Measurements from ENCODE around the gene PXYLP1.

The PXYLP1 gene

DNA sequence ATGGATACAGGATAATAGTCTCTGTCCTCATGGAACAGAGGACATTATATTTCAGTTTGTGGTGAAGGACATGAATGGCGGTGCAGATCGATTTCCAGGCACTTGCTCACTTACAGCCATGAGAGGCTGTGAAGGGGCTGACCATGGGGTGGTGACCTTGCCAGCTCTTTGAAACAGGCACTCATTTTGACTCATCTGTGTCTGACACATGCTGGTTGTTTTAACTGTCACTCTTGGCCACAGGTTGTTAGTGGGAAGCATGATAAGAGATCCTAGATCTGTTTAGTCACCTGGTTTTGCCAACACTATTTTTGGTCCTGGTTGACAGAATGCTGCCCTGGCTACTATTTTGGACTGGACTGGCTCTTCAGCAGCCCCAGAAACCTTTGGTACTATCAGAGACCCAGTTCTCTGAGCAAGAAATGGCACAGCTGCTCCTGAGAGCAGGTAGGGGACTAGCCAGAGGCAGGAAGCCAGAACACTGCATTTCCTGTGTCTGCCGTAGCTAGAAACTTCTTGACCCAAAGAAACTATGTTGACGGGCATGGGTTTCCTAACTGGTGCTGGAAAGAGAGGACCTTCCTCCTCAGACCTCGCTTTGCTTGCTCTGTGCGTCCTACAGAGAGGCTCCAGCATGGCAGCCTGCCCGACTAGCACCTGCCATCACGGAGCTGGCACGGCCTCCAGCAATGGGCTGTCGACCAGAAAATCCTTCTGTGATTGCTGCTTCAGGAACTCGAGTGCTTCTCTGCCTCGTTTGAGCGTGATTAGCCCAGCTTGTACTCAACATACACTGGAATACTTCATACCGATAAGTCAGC is 6.3 kb downstream of the PXYLP1 start:
- peak overlapping the region; percentile 45 for H3K27ac Mint-ChIP-seq
- H3K36me3 Mint-ChIP-seq (ENCODE audit: low read depth), result peaks cover 6% of the 10 kb centered on the region
- H3K27me3 Mint-ChIP-seq, result no peaks in the 10 kb centered on the region
- H3K9me3 Mint-ChIP-seq, result no peaks in the 10 kb centered on the region
- peaks cover 74% of the 10 kb centered on the region for H3K4me1 Mint-ChIP-seq (ENCODE audit: low read depth)
- no peak overlapping the region for H3K4me3 Mint-ChIP-seq

DNA sequence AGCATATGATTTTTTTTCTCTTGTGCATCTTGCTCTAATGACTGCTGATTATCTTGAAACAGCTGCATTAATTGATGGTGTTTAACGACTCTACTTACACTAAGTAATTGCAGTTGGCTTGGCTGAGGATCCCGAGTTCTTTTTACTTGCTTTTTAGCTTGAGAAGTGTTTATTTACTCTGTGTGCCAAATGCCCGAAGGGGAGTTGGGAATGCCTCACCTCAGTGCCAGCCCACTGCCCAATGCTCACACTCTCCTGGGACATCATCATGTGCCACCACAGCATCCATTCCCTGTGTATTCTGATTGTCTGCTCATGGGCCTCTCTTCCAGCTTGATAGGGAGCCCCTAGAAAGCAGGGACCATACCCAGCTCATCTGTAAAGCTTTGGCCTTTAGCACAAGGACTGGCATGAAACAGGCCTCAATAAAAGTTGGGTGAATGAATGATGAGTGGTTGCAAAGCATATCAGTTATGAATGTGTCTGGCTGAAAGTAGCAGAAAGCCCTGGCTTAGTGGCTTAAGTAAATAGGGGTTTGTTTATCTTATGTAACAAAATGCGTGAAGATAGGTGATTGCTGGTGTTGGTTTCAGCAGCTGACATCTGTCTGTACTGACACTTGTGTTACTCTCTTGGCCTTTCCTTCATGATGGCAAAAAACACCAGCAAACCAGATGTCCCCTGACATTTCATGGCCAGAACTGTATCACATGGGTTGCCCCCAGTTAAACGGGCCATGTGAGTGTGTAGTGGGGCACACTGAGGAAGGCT is 8.1 kb downstream of the PXYLP1 start:
- Mint-ChIP-seq H3K4me3 (no peak overlapping the region), H3K27ac (no peak overlapping the region), H3K27me3 (no peaks in the 10 kb centered on the region), H3K36me3 (ENCODE audit: low read depth) (peaks cover 7% of the 10 kb centered on the region), H3K4me1 (ENCODE audit: low read depth) (peaks cover 66% of the 10 kb centered on the region), H3K9me3 (no peaks in the 10 kb centered on the region)

DNA sequence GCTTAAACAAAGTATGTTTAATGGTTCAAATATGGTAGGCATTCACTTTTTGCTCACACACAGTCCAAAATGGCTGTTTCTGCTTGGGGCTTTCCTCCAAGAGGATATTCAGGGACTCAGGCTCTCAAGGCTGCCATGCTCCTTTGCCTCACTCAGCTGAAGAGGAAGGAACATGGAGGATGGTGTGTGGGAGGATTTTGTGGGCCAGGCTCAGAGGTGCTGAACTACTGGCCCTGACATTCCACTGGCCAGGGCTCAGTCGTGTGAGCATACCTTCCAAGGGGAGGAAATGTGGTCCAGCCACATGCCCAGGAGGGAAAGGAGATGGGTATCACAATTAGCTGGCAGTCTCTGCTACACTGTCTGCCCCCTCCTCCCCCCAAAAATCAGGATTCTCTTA is 8.7 kb downstream of the PXYLP1 start:
- no peak overlapping the region for H3K27ac Mint-ChIP-seq

DNA sequence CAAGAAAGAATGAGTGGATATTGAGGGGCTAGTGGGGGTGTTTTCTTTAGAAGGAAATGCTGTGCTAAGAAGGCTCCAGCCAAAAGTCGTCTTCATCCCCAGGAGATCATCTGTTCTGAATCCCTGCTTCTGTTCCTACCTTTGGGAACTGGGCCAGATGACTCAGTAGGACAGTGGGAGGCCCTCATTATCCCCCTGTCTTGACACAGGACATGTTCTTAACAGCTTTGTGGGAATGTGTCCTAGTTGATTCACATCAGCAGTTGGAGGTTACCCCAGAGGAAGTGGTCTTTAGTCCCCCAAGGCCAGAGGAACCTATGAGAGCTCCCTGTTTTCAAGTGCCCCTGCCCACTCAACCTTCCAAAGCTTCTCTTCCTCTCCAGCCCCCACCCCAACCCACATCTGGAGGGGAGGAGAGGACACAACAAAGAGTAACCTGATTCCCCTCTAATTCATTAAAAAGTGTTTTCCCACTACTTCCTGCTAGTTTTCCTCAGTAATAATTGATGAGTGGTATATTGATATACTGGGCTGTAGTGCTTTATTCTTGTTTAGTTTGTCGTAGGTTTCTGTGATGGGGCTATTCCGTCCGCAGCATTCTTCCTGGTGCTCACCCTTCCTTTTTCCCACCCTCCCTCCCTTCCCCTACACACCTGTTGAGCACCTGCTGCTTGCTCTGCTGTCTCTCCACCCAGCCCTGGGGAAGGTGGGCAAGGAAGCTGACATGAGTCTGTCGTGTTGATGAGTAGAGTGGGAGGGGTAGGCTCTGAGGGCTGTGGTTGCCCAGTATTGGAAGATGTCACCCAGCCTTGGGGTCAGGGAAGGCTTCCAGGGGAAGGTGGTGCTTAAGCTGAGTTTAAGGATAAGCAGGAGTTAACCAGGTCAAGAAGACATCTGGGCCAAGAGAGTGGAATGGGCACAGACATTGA is 9.3 kb downstream of the PXYLP1 start:
- Mint-ChIP-seq H3K9me3 (no peaks in the 10 kb centered on the region), H3K4me1 (ENCODE audit: low read depth) (peaks cover 60% of the 10 kb centered on the region), H3K36me3 (ENCODE audit: low read depth) (peaks cover 7% of the 10 kb centered on the region)

More for the DNA sequence above, 8.7 kb downstream of the PXYLP1 start:
- no peak overlapping the region for H3K4me3 Mint-ChIP-seq
- peaks cover 64% of the 10 kb centered on the region for H3K4me1 Mint-ChIP-seq (ENCODE audit: low read depth)
- no peaks in the 10 kb centered on the region for H3K27me3 Mint-ChIP-seq
- H3K9me3 Mint-ChIP-seq, result no peaks in the 10 kb centered on the region
- peaks cover 7% of the 10 kb centered on the region for H3K36me3 Mint-ChIP-seq (ENCODE audit: low read depth)

DNA sequence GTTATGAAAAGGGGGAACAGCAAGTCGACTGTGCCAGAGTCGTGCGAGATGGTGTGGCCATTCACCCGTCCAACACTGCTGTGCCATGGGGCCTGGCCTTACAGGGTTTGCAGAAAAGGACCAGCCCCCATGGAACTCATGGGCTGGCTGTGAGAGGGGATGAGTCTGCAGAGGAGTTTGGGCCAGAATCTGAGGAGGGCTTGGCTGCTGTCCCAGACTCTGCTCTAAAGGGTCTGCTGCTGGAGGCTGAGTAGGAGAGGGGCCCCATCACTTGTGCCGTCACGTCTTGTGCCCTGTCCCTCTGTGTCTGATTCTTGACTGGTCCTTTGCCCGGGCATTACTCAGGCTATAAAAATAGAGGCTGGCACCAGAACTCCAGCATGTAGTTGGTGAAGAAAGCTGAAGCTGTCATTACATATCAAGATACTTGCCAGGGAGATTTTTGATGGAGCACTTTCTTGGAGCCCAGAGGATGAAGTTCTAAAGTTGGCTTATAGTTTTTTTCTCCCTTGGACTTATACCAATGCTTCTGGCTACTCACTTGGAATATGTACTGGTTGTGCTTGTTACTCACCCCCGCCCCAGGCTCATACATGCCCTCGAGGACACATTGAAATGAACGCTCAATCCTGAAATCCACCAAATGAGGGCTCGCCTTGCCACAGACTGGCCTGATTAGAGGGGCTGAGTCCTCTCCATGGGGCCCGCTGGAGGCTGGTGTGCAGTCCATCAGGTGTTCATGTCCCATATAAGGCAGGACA is 10.2 kb downstream of the PXYLP1 start:
- Mint-ChIP-seq H3K9me3 (no peaks in the 10 kb centered on the region), H3K4me1 (ENCODE audit: low read depth) (peaks cover 52% of the 10 kb centered on the region), H3K36me3 (ENCODE audit: low read depth) (peaks cover 4% of the 10 kb centered on the region), H3K27me3 (no peaks in the 10 kb centered on the region), H3K4me3 (no peak overlapping the region), H3K27ac (no peak overlapping the region)

More for the DNA sequence above, 9.3 kb downstream of the PXYLP1 start:
- H3K27ac Mint-ChIP-seq, result no peak overlapping the region
- no peaks in the 10 kb centered on the region for H3K27me3 Mint-ChIP-seq
- H3K4me3 Mint-ChIP-seq, result no peak overlapping the region

DNA sequence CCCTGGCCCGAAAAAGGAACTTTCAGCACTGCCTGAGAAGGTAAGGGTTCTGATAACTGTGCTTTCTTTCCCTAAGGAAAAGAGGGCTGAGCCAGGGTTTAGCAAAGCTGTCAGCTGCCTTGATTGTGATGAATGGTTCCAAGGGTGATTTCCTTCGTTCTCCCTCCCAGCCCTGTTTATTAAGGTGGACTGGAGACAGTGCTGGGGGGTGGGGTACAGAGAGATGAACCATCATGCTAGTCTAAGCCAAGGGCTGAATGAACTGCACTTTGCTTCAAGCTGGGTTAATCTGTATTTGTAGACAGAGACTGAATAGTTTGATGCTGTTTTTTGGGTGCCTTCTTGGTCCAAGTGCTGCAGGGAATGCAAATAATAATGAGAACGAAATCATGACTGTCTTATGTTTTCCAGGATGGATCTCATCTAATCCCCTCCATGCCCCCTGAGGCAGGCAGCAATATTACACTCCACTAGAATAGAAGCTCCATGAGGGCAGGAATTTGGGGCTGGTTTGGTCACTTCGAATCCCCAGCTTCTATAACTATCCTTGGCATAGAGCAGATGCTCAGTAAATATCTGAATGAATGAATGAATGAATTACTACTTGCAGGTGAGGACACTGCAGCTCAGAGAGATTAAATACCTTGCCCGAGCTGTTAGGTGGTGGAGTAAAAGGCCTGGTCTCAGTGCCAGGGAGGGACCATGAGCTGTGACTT is 10.9 kb downstream of the PXYLP1 start:
- H3K36me3 Mint-ChIP-seq (ENCODE audit: low read depth), result peaks cover 4% of the 10 kb centered on the region
- H3K27ac Mint-ChIP-seq, result peak overlapping the region; percentile 61
- peak overlapping the region; percentile 45 for H3K4me3 Mint-ChIP-seq
- H3K27me3 Mint-ChIP-seq, result no peaks in the 10 kb centered on the region
- H3K9me3 Mint-ChIP-seq, result no peaks in the 10 kb centered on the region
- peaks cover 49% of the 10 kb centered on the region for H3K4me1 Mint-ChIP-seq (ENCODE audit: low read depth)

DNA sequence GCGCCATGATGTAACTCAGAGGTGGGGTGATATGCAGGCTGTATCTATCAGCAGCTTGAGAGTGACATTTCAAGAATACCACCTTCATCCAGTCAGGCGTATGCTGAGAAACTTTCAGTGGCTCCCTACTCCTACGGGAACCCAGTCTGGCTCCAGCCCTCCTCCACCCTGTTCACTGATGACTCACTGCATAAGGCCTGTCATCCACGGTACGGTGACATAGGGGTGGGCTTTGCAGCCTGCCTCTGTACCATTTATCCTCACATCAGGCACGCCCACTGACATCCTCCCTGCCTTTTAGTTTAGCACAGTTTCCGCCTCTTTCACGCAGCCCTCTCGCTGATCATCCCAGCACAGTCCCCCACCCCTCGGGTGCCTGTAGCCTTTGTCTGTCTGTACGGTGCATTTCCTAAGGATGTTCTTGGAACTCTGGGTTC is 11.7 kb downstream of the PXYLP1 start:
- Mint-ChIP-seq H3K36me3 (ENCODE audit: low read depth) (peaks cover 4% of the 10 kb centered on the region), H3K27ac (peak overlapping the region; percentile 61), H3K9me3 (no peaks in the 10 kb centered on the region), H3K27me3 (no peaks in the 10 kb centered on the region), H3K4me3 (peak overlapping the region; percentile 45), H3K4me1 (ENCODE audit: low read depth) (peaks cover 41% of the 10 kb centered on the region)

DNA sequence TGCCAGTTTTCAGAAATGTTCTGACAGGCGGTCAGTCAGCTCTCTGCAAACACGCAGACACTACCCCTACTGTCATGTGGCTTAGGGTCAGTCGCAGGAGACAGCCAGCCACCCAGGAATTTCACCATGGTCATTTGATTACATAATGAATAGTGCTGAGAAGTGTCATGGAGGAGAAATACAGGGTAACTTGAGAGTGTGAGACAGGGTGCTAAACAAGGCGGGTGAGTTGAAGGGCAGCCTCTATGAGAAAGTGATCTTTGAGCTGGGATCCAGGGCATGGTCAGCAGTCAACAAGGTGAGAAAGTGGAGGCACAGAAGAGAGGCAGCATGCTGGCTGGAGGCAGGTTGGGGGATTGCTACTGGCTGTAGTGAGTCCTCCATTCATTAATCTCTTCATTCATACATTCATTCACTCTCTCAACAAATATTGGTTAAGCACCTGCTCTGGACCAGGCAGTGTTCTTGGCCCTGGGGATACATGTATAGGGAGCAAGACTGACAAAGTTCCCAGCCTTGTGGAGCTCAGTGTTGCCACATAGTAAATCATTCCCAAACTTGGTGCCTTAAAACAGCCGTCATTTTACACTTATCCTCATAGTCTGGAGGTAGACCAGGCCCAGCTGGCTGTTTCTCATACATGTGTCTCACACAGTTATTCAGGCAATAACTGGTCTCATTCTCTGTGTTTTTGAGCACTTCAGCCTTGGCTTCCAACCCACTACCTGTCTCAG is 14.8 kb downstream of the PXYLP1 start:
- no peaks in the 10 kb centered on the region for H3K9me3 Mint-ChIP-seq
- H3K27ac Mint-ChIP-seq, result no peak overlapping the region
- H3K4me1 Mint-ChIP-seq (ENCODE audit: low read depth), result peaks cover 14% of the 10 kb centered on the region
- H3K27me3 Mint-ChIP-seq, result no peaks in the 10 kb centered on the region
- no peak overlapping the region for H3K4me3 Mint-ChIP-seq
- H3K36me3 Mint-ChIP-seq (ENCODE audit: low read depth), result peaks cover 4% of the 10 kb centered on the region

DNA sequence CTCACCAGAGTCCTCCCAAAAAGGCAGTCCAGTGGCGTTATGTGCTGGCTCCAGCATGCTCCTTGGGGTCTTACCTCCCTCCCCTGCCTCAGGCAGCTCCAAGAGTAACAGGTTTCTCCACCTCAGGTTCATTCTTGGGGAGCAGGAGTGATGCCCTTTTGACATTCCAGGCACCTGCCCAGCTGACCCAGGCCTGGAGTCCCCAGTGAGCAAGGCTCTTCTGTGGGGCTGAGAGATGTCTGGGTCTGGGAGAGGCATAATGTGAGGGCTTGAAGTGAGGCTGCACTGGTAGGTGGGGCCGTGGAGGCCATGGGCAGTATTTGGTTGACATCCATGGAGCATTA is 15.3 kb downstream of the PXYLP1 start:
- peaks cover 14% of the 10 kb centered on the region for H3K4me1 Mint-ChIP-seq (ENCODE audit: low read depth)
- H3K9me3 Mint-ChIP-seq, result no peaks in the 10 kb centered on the region
- H3K27ac Mint-ChIP-seq, result no peak overlapping the region
- peaks cover 4% of the 10 kb centered on the region for H3K36me3 Mint-ChIP-seq (ENCODE audit: low read depth)
- no peaks in the 10 kb centered on the region for H3K27me3 Mint-ChIP-seq
- no peak overlapping the region for H3K4me3 Mint-ChIP-seq

DNA sequence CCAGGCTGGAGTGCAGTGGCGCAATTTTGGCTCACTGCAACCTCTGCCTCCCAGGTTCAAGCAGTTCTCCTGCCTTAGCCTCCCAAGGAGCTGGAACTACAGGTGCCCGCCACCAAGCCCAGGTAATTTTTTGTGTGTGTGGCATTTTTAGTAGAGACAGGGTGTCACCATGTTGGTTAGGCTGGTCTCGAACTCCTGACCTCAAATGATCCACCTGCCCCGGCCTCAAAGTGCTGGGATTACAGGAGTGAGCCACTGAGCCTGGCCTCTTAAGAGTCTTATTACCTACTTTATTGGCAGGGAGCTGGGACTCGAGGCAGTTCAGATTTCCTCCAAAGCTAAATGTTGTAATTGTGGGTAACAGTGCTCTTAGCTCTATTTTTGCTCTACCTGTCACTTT is 16.4 kb downstream of the PXYLP1 start:
- Mint-ChIP-seq H3K4me3 (no peak overlapping the region), H3K36me3 (ENCODE audit: low read depth) (peaks cover under 1% of the 10 kb centered on the region), H3K27ac (no peak overlapping the region), H3K9me3 (no peaks in the 10 kb centered on the region), H3K27me3 (no peaks in the 10 kb centered on the region), H3K4me1 (ENCODE audit: low read depth) (peaks cover 6% of the 10 kb centered on the region)

DNA sequence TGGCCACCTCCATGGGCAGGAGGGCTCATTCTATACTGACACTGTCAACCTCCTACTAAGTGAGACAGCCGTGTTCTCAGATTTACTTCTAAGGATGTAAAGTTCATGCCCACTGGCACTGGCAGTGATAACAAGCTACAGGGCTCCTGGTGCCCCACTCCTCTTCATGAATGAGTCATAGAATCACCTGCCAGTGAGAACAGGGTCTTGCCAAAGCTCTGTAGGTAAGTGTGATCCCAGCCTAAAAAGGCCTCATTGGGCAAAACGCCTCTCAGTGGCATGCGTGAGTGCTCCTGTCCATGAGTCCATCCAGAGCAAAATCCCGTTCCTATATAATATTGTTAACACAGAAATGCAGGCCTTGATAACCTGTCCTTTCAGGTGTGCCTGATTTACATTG is 17.4 kb downstream of the PXYLP1 start:
- no peaks in the 10 kb centered on the region for H3K27me3 Mint-ChIP-seq
- H3K36me3 Mint-ChIP-seq (ENCODE audit: low read depth), result no peaks in the 10 kb centered on the region
- H3K9me3 Mint-ChIP-seq, result no peaks in the 10 kb centered on the region
- no peak overlapping the region for H3K4me3 Mint-ChIP-seq
- no peak overlapping the region for H3K27ac Mint-ChIP-seq
- no peaks in the 10 kb centered on the region for H3K4me1 Mint-ChIP-seq (ENCODE audit: low read depth)

DNA sequence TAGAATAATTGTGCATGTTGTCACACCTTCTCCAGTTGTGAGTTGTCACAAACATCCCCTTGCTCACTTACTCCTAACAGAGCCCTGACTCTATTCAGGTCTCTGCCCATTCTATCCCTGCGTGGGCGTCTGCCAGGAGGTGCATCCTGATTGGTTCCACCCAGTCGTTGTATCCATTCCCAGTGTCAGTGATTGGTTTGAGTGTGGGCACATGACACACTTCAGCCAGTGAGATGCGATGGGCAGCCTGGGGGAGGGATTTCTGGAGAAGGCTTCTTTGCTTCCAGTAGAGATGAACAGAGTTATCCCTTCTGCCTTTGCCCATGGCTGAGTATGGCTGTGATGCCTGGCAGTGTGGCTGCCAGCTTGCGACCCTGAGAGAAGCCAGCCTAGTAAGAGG is 18.7 kb downstream of the PXYLP1 start:
- Mint-ChIP-seq H3K27me3 (no peaks in the 10 kb centered on the region), H3K4me3 (no peak overlapping the region), H3K36me3 (ENCODE audit: low read depth) (no peaks in the 10 kb centered on the region), H3K4me1 (ENCODE audit: low read depth) (peaks cover 4% of the 10 kb centered on the region), H3K9me3 (no peaks in the 10 kb centered on the region), H3K27ac (no peak overlapping the region)

DNA sequence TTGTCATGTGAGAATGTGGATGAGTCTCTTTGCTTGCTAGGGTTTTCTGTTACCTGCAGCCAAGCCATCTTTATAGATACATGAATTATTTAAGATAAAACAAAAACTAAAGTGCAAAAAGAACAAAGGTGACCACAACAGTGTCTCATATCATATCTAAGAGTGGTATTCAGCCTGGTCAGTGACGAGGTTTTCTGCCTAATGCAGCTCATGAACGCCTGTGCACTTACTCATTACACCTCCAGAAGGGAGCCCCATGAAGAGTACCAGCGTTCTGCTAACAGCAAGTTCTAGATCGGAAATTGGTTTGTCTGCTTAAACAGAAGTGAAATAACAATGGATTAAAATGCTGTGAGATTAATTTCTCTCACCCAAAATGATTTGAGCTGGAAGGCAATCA is 19.2 kb downstream of the PXYLP1 start:
- Mint-ChIP-seq H3K36me3 (ENCODE audit: low read depth) (no peaks in the 10 kb centered on the region), H3K27me3 (no peaks in the 10 kb centered on the region), H3K4me1 (ENCODE audit: low read depth) (peaks cover 8% of the 10 kb centered on the region), H3K27ac (no peak overlapping the region), H3K4me3 (no peak overlapping the region), H3K9me3 (no peaks in the 10 kb centered on the region)
